BLaER1 treated with 17β-estradiol and CSF1 and Interleukin-3, amounts not matched to agents 10 nM and 100 nM (cell line): ENCODE data around the gene ADCK1.
"Not testable (repeated sequence)": the region's sequence is repeated elsewhere in the genome, so short reads cannot be mapped to it uniquely, and the experiment has no call there.

Experiments used
- H3K27ac ChIP-seq, 11 experiments: shearing (Covaris generic); formaldehyde crosslinking; 2 replicates each; pipeline ENCODE4 v1.8.1; 2022
- H3K27me3 ChIP-seq, 11 experiments: shearing (Covaris generic); formaldehyde crosslinking; 2 replicates each; pipeline ENCODE4 v1.8.1; 2022
- H3K36me3 ChIP-seq, 11 experiments: shearing (Covaris generic); formaldehyde crosslinking; 2 replicates each; pipeline ENCODE4 v1.8.1; 2022
- H3K4me1 ChIP-seq, 10 experiments: shearing (Covaris generic); formaldehyde crosslinking; 2 replicates each; pipeline ENCODE4 v1.8.1; 2022
- H3K4me2 ChIP-seq, 11 experiments: shearing (Covaris generic); formaldehyde crosslinking; 2 replicates each; pipeline ENCODE4 v1.8.1; 2022
- H3K4me3 ChIP-seq, 10 experiments: shearing (Covaris generic); formaldehyde crosslinking; 2 replicates each; pipeline ENCODE4 v1.8.1; 2022
- H3K9ac ChIP-seq, 11 experiments: shearing (Covaris generic); formaldehyde crosslinking; 2 replicates each; pipeline ENCODE4 v1.8.1; 2022
- H3K9me3 ChIP-seq, 11 experiments: shearing (Covaris generic); formaldehyde crosslinking; replicated peaks in 1 of 11; 2 replicates each; pipeline ENCODE4 v1.8.1; 2022
- H4K20me1 ChIP-seq, 11 experiments: shearing (Covaris generic); formaldehyde crosslinking; 2 replicates each; pipeline ENCODE4 v1.8.1; 2022
- Cebpa-rat ChIP-seq, 11 experiments: shearing (Covaris generic); IDR thresholded peaks; 2 replicates each; pipeline ENCODE4 v1.8.1; 2022

ADCK1 gene

DNA sequence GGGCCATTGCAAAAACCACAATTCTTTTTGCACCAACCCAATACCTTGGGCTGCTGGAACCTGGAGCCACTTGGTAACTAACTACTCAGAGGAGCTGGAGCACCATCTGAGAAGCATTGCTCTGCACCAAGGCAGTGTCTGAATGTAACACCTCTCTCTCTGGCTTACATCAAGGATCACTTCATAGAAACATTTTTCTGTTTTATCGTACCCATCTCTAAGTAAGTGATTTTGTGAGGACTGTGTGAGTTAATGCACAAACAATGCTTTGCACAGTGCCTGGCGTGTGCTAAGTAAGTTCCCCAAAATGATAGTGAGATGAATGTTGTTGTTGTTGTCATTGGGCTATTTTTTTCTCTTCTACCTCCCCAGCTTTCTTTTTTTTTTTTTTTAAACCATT, 111.4 kb downstream of the ADCK1 start:
- Histone ChIP-seq H3K27ac (no peak overlapping the region), H3K27me3 (no peaks in the 10 kb centered on the region), H3K4me2 (no peak overlapping the region), H3K9me3 (peaks cover 0 to 6% (median 3%) of the 10 kb centered on the region in 11 experiments; a peak in 5 of 22 replicates), H4K20me1 (no peaks in the 10 kb centered on the region), H3K4me3 (no peak overlapping the region), H3K36me3 (peaks cover 0 to 17% (median 0%) of the 10 kb centered on the region in 11 experiments; a peak in 7 of 22 replicates), H3K9ac (no peak overlapping the region), H3K4me1 (peaks cover 0 to 9% (median 2%) of the 10 kb centered on the region in 10 experiments; a peak in 7 of 20 replicates)
- TF ChIP-seq Cebpa-rat (IDR thresholded peaks at IDR 0.05) = no peak

DNA sequence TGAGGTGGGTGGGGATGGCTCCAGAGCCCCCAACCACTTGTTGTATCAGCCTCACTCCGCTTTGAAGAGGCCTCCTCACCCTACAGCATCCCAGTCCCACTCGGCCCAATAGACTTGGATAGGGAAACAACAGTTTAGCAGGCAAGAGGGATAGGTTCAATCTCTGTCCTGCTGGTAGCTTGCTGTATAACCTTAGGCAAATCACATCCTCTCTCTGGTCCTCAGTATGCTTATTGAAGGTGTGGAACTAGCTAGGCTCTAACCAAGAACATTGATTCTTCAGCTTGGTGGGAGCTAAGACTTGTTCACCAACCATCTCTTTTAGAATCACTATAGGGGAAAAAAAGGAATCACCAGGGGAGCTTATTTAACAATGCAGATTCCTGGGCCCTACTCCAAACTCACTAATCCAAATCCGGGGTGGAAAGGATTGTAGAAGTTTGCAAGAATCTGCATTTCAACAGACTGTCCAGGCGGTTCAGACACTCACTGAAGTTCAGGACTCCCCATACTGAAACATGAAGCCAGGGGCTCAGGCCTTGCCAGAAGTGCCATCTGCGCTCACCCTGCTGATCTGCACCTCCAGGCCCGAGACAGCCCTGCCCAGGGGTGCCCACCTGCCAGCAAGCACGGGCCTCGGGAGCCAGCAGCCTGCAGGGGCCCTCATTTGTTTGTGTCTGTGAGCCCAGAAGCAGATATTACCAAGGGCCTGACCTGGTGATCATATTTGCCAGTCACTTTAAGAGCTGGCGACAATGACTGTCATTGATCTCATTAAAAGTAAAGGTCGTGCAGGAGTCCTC, 113.0 kb downstream of the ADCK1 start:
- H3K36me3 ChIP-seq = peaks cover 0 to 11% (median 0%) of the 10 kb centered on the region in 11 experiments; a peak in 6 of 22 replicates
- H3K27me3 ChIP-seq = no peaks in the 10 kb centered on the region
- no peaks in the 10 kb centered on the region for H4K20me1 ChIP-seq
- H3K4me2 ChIP-seq = no peak overlapping the region
- no peak for TF ChIP-seq Cebpa-rat (IDR thresholded peaks at IDR 0.05)
- H3K4me3 ChIP-seq = no peak overlapping the region
- H3K9ac ChIP-seq = no peak overlapping the region
- no peak overlapping the region for H3K27ac ChIP-seq
- peaks cover 0 to 9% (median 2%) of the 10 kb centered on the region in 10 experiments; a peak in 7 of 20 replicates for H3K4me1 ChIP-seq
- H3K9me3 ChIP-seq = no peaks in the 10 kb centered on the region

DNA sequence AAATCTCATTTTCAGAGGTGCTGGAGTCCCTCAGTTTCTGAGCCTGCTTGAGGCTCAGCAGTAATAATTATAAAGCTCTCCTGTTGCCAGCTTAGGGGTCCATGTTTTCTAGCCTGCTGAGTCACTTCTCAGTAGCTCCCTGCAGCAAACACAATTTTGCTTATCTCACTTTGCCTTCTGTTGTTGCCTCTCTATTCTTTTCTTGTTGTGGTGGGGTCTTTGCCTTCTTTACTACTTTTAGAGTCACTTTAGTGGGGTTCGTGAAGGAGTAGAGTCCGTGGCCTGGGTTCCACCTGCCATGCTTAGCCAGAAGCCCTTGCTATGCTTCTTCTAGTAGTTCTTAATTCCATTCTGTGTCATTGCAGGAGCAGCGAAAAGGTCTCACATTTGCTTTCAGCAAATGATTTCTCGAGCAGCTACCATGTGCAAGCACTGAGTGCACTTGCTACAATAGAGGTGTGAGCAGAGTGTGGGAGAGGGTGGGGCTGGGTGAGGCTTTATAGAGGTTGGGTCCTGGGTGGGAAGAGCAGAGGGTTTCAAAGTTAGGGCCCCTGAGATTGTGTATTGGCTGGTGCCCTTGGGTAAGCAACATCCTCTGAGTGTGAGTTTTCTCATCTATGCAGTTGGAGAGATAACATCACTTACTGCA, 114.3 kb downstream of the ADCK1 start:
- TF ChIP-seq Cebpa-rat (IDR thresholded peaks at IDR 0.05) = no peak
- Histone ChIP-seq H3K4me2 (no peak overlapping the region), H4K20me1 (no peaks in the 10 kb centered on the region), H3K36me3 (peaks cover 0 to 11% (median 0%) of the 10 kb centered on the region in 11 experiments; a peak in 4 of 22 replicates), H3K27ac (no peak overlapping the region), H3K4me1 (peaks cover 0 to 4% (median 0%) of the 10 kb centered on the region in 10 experiments; a peak in 3 of 20 replicates), H3K9ac (no peak overlapping the region), H3K4me3 (no peak overlapping the region), H3K9me3 (peaks cover 0 to 6% (median 0%) of the 10 kb centered on the region in 11 experiments; a peak in 1 of 22 replicates), H3K27me3 (no peaks in the 10 kb centered on the region)

DNA sequence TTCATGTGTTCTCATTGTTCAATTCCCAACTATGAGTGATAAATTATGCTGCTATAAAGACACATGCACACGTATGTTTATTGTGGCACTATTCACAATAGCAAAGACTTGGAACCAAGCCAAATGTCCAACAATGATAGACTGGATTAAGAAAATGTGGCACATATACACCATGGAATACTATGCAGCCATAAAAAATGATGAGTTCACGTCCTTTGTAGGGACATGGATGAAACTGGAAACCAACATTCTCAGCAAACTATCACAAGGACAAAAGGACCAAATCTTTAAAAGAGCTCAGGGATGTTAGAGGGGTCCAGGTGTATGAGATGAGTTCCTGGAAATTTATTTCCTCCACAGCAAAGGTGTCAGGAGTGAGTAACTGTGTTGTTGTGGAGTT, 115.5 kb downstream of the ADCK1 start:
- not testable (repeated sequence) for H3K4me1 ChIP-seq, H3K4me2 ChIP-seq, H3K27me3 ChIP-seq, H3K27ac ChIP-seq, H3K9ac ChIP-seq, H4K20me1 ChIP-seq, H3K4me3 ChIP-seq
- peaks cover 0 to 15% (median 6%) of the 10 kb centered on the region in 11 experiments; a peak in 15 of 22 replicates for H3K9me3 ChIP-seq
- peaks cover 0 to 11% (median 0%) of the 10 kb centered on the region in 11 experiments; a peak in 5 of 22 replicates for H3K36me3 ChIP-seq

DNA sequence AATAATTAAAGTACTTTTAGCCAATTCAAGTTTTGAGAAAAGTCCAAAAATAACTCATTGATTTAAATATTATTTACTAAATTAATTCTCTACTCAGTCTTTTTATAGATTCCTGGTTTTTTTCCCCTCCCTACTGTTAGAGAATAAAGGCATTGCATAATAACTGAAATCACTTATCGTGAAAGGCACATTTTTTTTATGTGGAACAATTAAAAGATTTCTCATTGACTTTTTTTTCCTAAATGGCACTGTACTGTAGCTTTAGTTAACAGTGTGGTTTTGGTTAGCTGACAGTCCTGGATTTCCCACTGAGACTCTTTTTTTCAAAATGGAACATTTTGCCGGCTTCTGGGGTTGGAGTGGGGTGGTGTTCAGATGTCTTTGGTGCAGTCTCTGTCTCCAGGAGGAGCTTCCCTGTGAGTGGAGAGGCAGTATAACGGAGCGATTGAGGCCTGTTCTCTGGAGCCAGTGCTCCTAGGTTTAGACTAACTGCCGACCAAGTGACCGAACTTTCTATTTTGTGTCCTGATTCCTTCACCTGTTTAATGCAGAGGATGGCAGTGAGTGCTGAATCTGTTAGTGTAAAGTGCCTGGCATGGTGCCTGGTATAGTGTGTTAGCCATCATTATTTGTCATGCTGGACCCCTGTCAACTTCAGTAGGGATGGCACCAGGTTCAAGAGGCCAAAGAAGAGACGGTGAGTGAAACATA, 117.7 kb downstream of the ADCK1 start:
- no peaks in the 10 kb centered on the region for H4K20me1 ChIP-seq
- peaks cover 0 to 4% (median 0%) of the 10 kb centered on the region in 10 experiments; a peak in 2 of 20 replicates for H3K4me1 ChIP-seq
- H3K36me3 ChIP-seq = peaks cover 0 to 15% (median 0%) of the 10 kb centered on the region in 11 experiments; a peak in 5 of 22 replicates
- TF ChIP-seq Cebpa-rat (IDR thresholded peaks at IDR 0.05) = no peak
- H3K9me3 ChIP-seq = peaks cover 0 to 19% (median 10%) of the 10 kb centered on the region in 11 experiments; a peak in 15 of 22 replicates
- H3K27ac ChIP-seq = no peak overlapping the region
- H3K27me3 ChIP-seq = no peaks in the 10 kb centered on the region
- H3K4me2 ChIP-seq = no peak overlapping the region
- no peak overlapping the region for H3K9ac ChIP-seq
- no peak overlapping the region for H3K4me3 ChIP-seq

DNA sequence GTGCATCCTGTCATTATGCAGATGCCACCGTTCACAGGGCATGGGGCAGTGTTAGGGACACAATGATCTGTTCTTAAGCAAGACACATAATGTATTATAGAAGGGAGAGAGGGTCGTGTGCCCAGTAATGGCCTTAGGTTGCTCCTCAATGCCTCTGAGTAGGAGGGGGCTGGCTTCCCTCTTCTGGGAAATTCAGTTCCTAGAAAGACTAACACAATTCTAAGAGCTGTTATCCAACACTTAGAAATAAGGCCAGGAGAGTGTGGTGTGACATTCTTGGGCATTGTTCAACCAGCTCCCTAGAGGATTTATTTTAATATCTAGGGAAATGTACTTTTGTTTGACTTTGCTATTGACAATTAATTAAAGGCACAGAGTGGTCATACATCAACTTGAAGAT, 118.5 kb downstream of the ADCK1 start:
- Histone ChIP-seq H4K20me1 (no peaks in the 10 kb centered on the region), H3K27ac (no peak overlapping the region), H3K27me3 (no peaks in the 10 kb centered on the region), H3K4me1 (peaks cover 0 to 4% (median 0%) of the 10 kb centered on the region in 10 experiments; a peak in 2 of 20 replicates), H3K9ac (no peak overlapping the region), H3K4me2 (no peak overlapping the region), H3K4me3 (no peak overlapping the region), H3K36me3 (peaks cover 0 to 15% (median 0%) of the 10 kb centered on the region in 11 experiments; a peak in 5 of 22 replicates), H3K9me3 (peaks cover 0 to 19% (median 10%) of the 10 kb centered on the region in 11 experiments; a peak in 15 of 22 replicates)
- no peak for TF ChIP-seq Cebpa-rat (IDR thresholded peaks at IDR 0.05)

DNA sequence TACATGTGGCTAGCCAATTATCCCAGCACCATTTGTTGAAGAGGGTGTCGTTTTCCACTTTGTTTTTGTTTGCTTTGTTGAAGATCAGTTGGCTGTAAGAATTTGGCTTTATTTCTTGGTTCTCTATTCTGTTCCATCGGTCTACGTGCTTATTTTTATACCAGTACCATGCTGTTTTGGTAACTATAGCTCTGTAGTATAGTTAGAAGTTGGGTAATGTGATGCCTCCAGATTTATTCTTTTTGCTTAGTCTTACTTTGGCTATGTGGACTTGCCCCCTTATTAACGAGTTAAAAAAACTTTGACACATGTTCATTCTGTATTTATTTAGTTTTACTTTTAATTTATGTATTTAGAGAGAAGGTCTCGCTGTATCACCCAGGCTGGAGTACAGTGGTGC, 120.4 kb downstream of the ADCK1 start:
- Histone ChIP-seq H3K4me2 (no peak overlapping the region), H3K27ac (no peak overlapping the region), H3K4me3 (no peak overlapping the region), H3K9ac (no peak overlapping the region), H3K4me1 (peaks cover 0 to 4% (median 0%) of the 10 kb centered on the region in 10 experiments; a peak in 2 of 20 replicates), H3K9me3 (peaks cover 0 to 19% (median 10%) of the 10 kb centered on the region in 11 experiments; a peak in 15 of 22 replicates), H4K20me1 (no peaks in the 10 kb centered on the region), H3K36me3 (peaks cover 0 to 15% (median 0%) of the 10 kb centered on the region in 11 experiments; a peak in 5 of 22 replicates), H3K27me3 (no peaks in the 10 kb centered on the region)
- no peak for TF ChIP-seq Cebpa-rat (IDR thresholded peaks at IDR 0.05)

DNA sequence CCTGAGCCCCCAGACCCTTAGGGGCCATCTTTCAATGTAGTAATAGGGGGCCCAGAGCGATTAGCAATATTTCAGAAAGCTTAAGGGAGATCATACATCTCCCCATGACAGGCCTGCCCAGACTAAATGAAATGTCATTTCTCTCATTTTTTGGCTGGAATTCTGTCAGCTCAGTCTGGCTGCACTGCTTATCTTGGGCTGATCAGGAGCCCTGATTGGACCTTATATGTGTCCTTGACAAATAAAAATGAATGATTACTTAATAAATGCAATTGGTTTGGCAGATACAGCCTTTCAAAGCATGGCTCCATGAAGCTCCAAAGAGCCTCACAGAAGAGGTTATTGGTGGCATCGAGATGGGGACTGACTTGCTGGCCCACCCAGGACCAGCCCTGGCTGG, 121.9 kb downstream of the ADCK1 start:
- Histone ChIP-seq H3K4me1 (peaks cover 0 to 4% (median 0%) of the 10 kb centered on the region in 10 experiments; a peak in 2 of 20 replicates), H3K27me3 (no peaks in the 10 kb centered on the region), H3K4me3 (no peak overlapping the region), H4K20me1 (no peaks in the 10 kb centered on the region), H3K27ac (no peak overlapping the region), H3K9ac (no peak overlapping the region), H3K36me3 (peaks cover 0 to 22% (median 0%) of the 10 kb centered on the region in 11 experiments; a peak in 4 of 22 replicates), H3K4me2 (no peak overlapping the region), H3K9me3 (peaks cover 0 to 19% (median 10%) of the 10 kb centered on the region in 11 experiments; a peak in 15 of 22 replicates)
- no peak for TF ChIP-seq Cebpa-rat (IDR thresholded peaks at IDR 0.05)
